Measurements from ENCODE around the gene RPL23. TPM values are rescaled to one million over a fixed set of nuclear protein-coding genes. Genes with fewer than 3 reads are reported as not detected.

Gene RPL23
- total RNA-seq, 6 experiments from 2014 or later, result 389 to 609 (median 436) TPM

GRCh38 chr17:38877130-38877851, 23.8 kb upstream of the RPL23 start:
- TF ChIP-seq CTCF (IDR thresholded peaks at IDR 0.05), result no peak
- no peak for TF ChIP-seq POLR2A (IDR thresholded peaks at IDR 0.05)
- DNase-seq (no peak), ATAC-seq (no peak)
- Histone ChIP-seq H3K9me3 (no peaks in the 10 kb centered on the region), H3K36me3 (peaks cover 0 to 23% (median 3%) of the 10 kb centered on the region in 4 donors), H3K27ac (no peak overlapping the region), H3K4me1 (peaks cover 0 to 62% (median 21%) of the 10 kb centered on the region in 4 donors), H3K27me3 (no peaks in the 10 kb centered on the region), H3K4me3 (no peak overlapping the region)
- intact Hi-C loops (cut with DNase I), result loop anchor here in 1 of 2 donors (10.0 kb wide), 1 partner anchor 278 kb away; the partner anchor contains the start of gene PLXDC1
- WGBS (ENCODE audit: insufficient coverage, low coverage, low lambda C conversion rate, missing lambda C conversion rate), result no CpG with 5 or more reads among the region's 7 CpGs

DNA sequence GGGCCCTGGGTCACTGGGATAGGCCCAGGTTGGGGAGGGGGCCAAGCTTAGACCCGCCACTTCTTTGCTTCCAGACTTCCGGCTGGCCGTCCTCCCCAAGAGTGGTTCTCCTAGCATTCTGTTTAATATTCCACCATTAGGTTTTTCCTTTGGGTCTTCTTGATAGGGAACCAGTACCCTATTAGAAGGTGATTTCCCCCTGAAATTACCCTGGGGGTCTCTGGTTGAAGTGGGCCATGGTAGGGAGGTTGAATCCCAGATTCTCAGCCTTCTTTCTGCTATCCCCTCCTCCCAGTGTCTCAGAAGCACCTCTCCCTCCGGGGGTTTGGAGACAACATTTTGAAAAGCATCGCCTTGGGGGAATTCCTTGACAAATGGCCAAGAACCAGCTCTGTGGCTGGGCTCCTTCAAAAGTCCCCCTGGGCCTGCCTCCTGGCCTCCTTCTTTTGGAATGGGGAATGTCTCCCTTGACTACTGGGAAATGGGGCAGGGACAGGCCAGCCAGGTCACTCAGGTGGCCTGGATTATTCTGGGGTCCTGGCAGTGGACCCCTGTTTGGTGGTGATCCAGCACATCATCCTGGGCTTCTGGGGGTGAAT, 22.1 kb upstream of the RPL23 start:
- H3K4me1 ChIP-seq, result peaks cover 0 to 49% (median 16%) of the 10 kb centered on the region in 4 donors
- WGBS (ENCODE audit: insufficient coverage, low coverage, low lambda C conversion rate, missing lambda C conversion rate), result 73% methylated on average over 2 of the region's 5 CpGs
- ATAC-seq (no peak), DNase-seq (no peak)
- peaks cover 0 to 21% (median 1%) of the 10 kb centered on the region in 4 donors for H3K36me3 ChIP-seq
- intact Hi-C loops (cut with DNase I), result loop anchor here in 1 of 2 donors (10.0 kb wide), 1 partner anchor 279 kb away; the partner anchor contains the start of gene PLXDC1
- no peaks in the 10 kb centered on the region for H3K27me3 ChIP-seq
- TF ChIP-seq POLR2A (IDR thresholded peaks at IDR 0.05), result no peak
- TF ChIP-seq CTCF (IDR thresholded peaks at IDR 0.05), result no peak
- H3K9me3 ChIP-seq, result no peaks in the 10 kb centered on the region
- H3K4me3 ChIP-seq, result no peak overlapping the region
- H3K27ac ChIP-seq, result no peak overlapping the region

GRCh38 chr17:38874505-38875400, 21.2 kb upstream of the RPL23 start:
- Histone ChIP-seq H3K27me3 (no peaks in the 10 kb centered on the region), H3K4me1 (peaks cover 0 to 41% (median 14%) of the 10 kb centered on the region in 4 donors), H3K4me3 (no peak overlapping the region), H3K27ac (no peak overlapping the region), H3K9me3 (no peaks in the 10 kb centered on the region), H3K36me3 (peaks cover 0 to 13% (median 1%) of the 10 kb centered on the region in 4 donors)
- intact Hi-C loops (cut with DNase I), result loop anchor here in 1 of 2 donors (10.0 kb wide), 1 partner anchor 280 kb away; the partner anchor contains the start of gene PLXDC1
- no peak for TF ChIP-seq CTCF (IDR thresholded peaks at IDR 0.05)
- no peak for TF ChIP-seq POLR2A (IDR thresholded peaks at IDR 0.05)
- 67% methylated on average over 3 of the region's 10 CpGs for WGBS (ENCODE audit: insufficient coverage, low coverage, low lambda C conversion rate, missing lambda C conversion rate)
- DNase-seq (no peak), ATAC-seq (no peak)

DNA sequence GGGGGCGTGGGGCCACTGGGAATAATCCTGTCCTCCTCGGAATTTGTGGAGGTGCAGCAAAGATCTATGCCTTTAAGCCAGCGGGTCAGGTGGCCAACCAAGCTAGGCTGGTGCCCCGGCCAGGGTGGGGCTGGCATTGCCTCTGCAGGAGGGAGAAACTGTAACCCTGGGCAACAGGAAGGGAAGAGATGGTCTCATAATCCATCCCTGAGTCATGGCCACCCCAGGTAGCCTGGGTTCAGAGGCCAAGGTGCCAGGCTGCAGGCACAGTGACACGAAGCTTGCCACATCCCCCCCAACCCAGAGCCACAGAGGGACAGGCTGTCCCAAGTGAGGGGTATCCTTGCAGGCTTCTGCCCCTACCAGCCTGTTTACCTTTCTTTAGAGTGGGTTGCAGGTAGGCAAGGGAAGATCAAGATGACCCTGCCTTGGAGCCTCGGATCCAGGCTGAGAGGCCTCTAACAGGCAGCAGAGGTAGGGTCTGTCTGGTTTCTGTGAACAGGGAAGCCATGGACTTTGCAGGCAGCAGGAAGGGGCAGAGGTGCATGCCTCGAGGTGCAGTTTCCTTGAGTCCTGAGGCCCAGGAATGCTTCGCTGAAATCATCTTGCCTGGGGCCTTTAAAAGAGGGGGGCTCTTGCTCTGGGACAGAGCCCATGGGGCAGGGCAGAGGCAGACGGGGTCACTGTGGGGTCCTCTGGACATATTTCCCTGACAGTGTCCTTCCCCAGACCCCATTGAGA, 20.3 kb upstream of the RPL23 start:
- TF ChIP-seq POLR2A (IDR thresholded peaks at IDR 0.05), result no peak
- no peak for TF ChIP-seq CTCF (IDR thresholded peaks at IDR 0.05)
- Histone ChIP-seq H3K4me3 (no peak overlapping the region), H3K27me3 (no peaks in the 10 kb centered on the region), H3K4me1 (peaks cover 0 to 37% (median 14%) of the 10 kb centered on the region in 4 donors), H3K9me3 (no peaks in the 10 kb centered on the region), H3K36me3 (peaks cover 0 to 10% (median 0%) of the 10 kb centered on the region in 4 donors), H3K27ac (no peak overlapping the region)
- peak in 1 of 3 donors; percentile 71 for DNase-seq
- intact Hi-C loops (cut with DNase I), result loop anchor here in 1 of 2 donors (10.0 kb wide), 1 partner anchor 281 kb away; the partner anchor contains the start of gene PLXDC1
- WGBS (ENCODE audit: insufficient coverage, low coverage, low lambda C conversion rate, missing lambda C conversion rate), result 43% methylated on average over 6 of the region's 9 CpGs
- ATAC-seq, result peak in 1 of 4 donors; percentile 12
